ENCODE results near the gene VPS8. TPM values are rescaled to one million over a fixed set of nuclear protein-coding genes. Genes with fewer than 3 reads are reported as not detected.

Gene VPS8
- total and polyA plus RNA-seq, 2 of the 8 experiments (the other 6 are each of a cell fraction or from before 2014, with no cell fraction given), result 13.0 to 41.0 TPM

GRCh38 chr3:185051801-185052200 lies 239.8 kb downstream of the VPS8 start:
- H2AK5ac ChIP-seq (ENCODE audit: low read depth, low read length), result no peak overlapping the region
- H4K91ac ChIP-seq (replicated peaks; ENCODE audit: insufficient read length, low read length), result no peak overlapping the region
- H3K4me3 ChIP-seq (ENCODE audit: extremely low read depth in 1 of 4, insufficient read depth in 2 of 4, low read depth in 3 of 4, low read length in 4 of 4), result no peak overlapping the region
- no peak overlapping the region for H2BK12ac ChIP-seq (ENCODE audit: low read depth, low read length)
- H2BK5ac ChIP-seq (ENCODE audit: low read depth, low read length), result no peak overlapping the region
- ChIA-PET POLR2A (ENCODE audit: partially characterized antibody) (no interaction called here), CTCF (ENCODE audit: partially characterized antibody) (interaction anchor here (1.0 to 10.2 kb wide), 8 partner anchors 15 to 180 kb away, joined by 3 to 97 read pairs (median 8); no protein-coding TSS in a partner anchor)
- H2BK15ac ChIP-seq (ENCODE audit: low read length), result no peak overlapping the region
- H3K23ac ChIP-seq (ENCODE audit: insufficient read length), result no peak overlapping the region
- no peaks in the 10 kb centered on the region for H3K23me2 ChIP-seq (ENCODE audit: low read depth, low read length)
- no peak overlapping the region for H3K14ac ChIP-seq (ENCODE audit: insufficient read length)
- WGBS, 2 experiments (ENCODE audit: extremely low coverage in 1 of 2, insufficient coverage in 1 of 2, insufficient read length in 1 of 2, insufficient replicate concordance in 2 of 2, low coverage in 1 of 2, low lambda C conversion rate in 2 of 2, missing lambda C conversion rate in 1 of 2), result 94% methylated on average over 8 of the region's 8 CpGs; no CpG with 5 or more reads in 1 of the 2 experiments
- no peak overlapping the region for H3K4me2 ChIP-seq (ENCODE audit: insufficient read depth in 1 of 2, low read depth in 2 of 2, low read length in 2 of 2)
- no peaks in the 10 kb centered on the region for H3K79me2 ChIP-seq (ENCODE audit: control insufficient read depth in 1 of 2, insufficient read depth in 2 of 2, low read length in 2 of 2)
- H4K5ac ChIP-seq (ENCODE audit: insufficient read length, low read depth, low read length), result no peak overlapping the region
- H3K9ac ChIP-seq (replicated peaks in 1 of 4; ENCODE audit: extremely low read depth in 1 of 4, low read depth in 3 of 4, low read length in 3 of 4), result no peak overlapping the region
- H4K20me1 ChIP-seq (replicated peaks in 1 of 2; ENCODE audit: control insufficient read depth in 1 of 2, insufficient read depth in 2 of 2, low read length in 2 of 2), result peaks cover 0 to 2% of the 10 kb centered on the region in 2 experiments
- no peak overlapping the region for H2BK120ac ChIP-seq (replicated peaks; ENCODE audit: low read depth, low read length)
- H3K36me3 ChIP-seq (ENCODE audit: control insufficient read depth in 2 of 4, insufficient read depth in 4 of 4, low read length in 3 of 4), result peaks cover 0 to 9% (median 0%) of the 10 kb centered on the region in 4 experiments; a peak in 5 of 8 replicates
- no peaks in the 10 kb centered on the region for H3K79me1 ChIP-seq (ENCODE audit: low read depth, low read length)
- H3K27me3 ChIP-seq (replicated peaks in 1 of 4; ENCODE audit: control insufficient read depth in 3 of 4, extremely low read depth in 1 of 4, insufficient read depth in 3 of 4, low read length in 3 of 4), result no peaks in the 10 kb centered on the region
- no peak overlapping the region for H3K18ac ChIP-seq (ENCODE audit: extremely low read depth, low read length)
- no peak overlapping the region for H3K4ac ChIP-seq (replicated peaks; ENCODE audit: insufficient read length, low read depth, low read length)
- TF ChIP-seq TAF7 (optimal IDR thresholded peaks at IDR 0.05; ENCODE audit: borderline replicate concordance, low read depth, low read length) (no peak), CEBPB (IDR thresholded peaks at IDR 0.05; ENCODE audit: low read depth, low read length) (no peak)
- H3K9me3 ChIP-seq (ENCODE audit: insufficient read depth in 2 of 2, low read depth in 1 of 2, low read length in 1 of 2), result no peaks in the 10 kb centered on the region; a peak in 1 of 4 replicates
- no peak overlapping the region for H2AFZ ChIP-seq (ENCODE audit: low read length)
- FAIRE-seq (no peak), DNase-seq (ENCODE audit: low read depth in 1 of 2, low spot score in 2 of 2) (no peak)
- H2BK20ac ChIP-seq (ENCODE audit: low read length), result no peak overlapping the region
- H4K8ac ChIP-seq (ENCODE audit: extremely low read depth, insufficient read depth, low read length), result no peak overlapping the region
- H3K4me1 ChIP-seq (replicated peaks in 1 of 4; ENCODE audit: control insufficient read depth in 3 of 4, insufficient read depth in 4 of 4, low read length in 3 of 4), result peaks cover 0 to 2% (median 0%) of the 10 kb centered on the region in 4 experiments; a peak in 1 of 7 replicates
- no peak overlapping the region for H3K27ac ChIP-seq (ENCODE audit: low read depth, low read length)
- H3K56ac ChIP-seq (replicated peaks; ENCODE audit: insufficient read length, low read depth, low read length), result no peak overlapping the region
